Heart right ventricle (tissue), 16 donors: Measurements from ENCODE around the gene CRYBG1. TPM values are rescaled to one million over a fixed set of nuclear protein-coding genes. Genes with fewer than 3 reads are reported as not detected.

Source experiments
- ATAC-seq, 8 donors: fragments of 200-7000 bp; cut with Tn5 transposase; one replicate each; pipeline ENCODE4 v1.9.1; 2020; ENCODE audit warnings: mild to moderate bottlenecking in 8 of 8, moderate library complexity in 8 of 8, moderate number of reproducible peaks in 1 of 8
- DNase-seq, 2 donors: peaks; one replicate each; pipeline ENCODE4 v3.0.0-alpha.2; 2020
- H3K27ac ChIP-seq, 10 donors: fragments of 200-600 bp; sonication (generic) in 2 of 10; one replicate each; pipeline versions ENCODE4 v1.5.0 to v1.8.0; 2020 to 2022; ENCODE audit warnings: mild to moderate bottlenecking in 3 of 10
- H3K27me3 ChIP-seq, 7 donors: fragments of 200-600 bp; one replicate each; pipeline ENCODE4 v1.8.0; 2021 to 2022; ENCODE audit warnings: mild to moderate bottlenecking in 2 of 7
- H3K36me3 ChIP-seq, 9 donors: fragments of 200-600 bp; sonication (generic) in 1 of 9; one replicate each; pipeline versions ENCODE4 v1.5.0 to v1.8.0; 2020 to 2022; ENCODE audit warnings: mild to moderate bottlenecking in 2 of 9
- H3K4me1 ChIP-seq, 9 donors: fragments of 200-600 bp; sonication (generic) in 1 of 9; one replicate each; pipeline versions ENCODE4 v1.5.0 to v1.8.0; 2020 to 2022; ENCODE audit warnings: mild to moderate bottlenecking in 4 of 9
- H3K4me3 ChIP-seq, 10 donors: fragments of 200-600 bp; sonication (generic) in 2 of 10; one replicate each; pipeline versions ENCODE4 v1.5.0 to v1.8.0; 2020 to 2022; ENCODE audit warnings: mild to moderate bottlenecking in 7 of 10, moderate library complexity in 2 of 10
- H3K9me3 ChIP-seq, 11 donors: fragments of 200-600 bp in 10 of 11; sonication (generic) in 2 of 11; one replicate each; pipeline versions ENCODE4 v1.5.0 to v1.8.0; 2013 to 2022; ENCODE audit warnings: mild to moderate bottlenecking in 2 of 11, control low read depth in 1 of 11, moderate library complexity in 1 of 11
- WGBS, 2 donors: extraction: QIAGEN DNeasy Blood & Tissue Kit; methylation state at CpG; one replicate each; pipeline ENCODE4 v1.1.7; 2013; ENCODE audit warnings: inconsistent platforms in 1 of 2; 5-methylcytosine and 5-hydroxymethylcytosine counted together
- intact Hi-C, 10 donors: fragments of 100-400 bp; cut with DNase I; formaldehyde crosslinking; loops; one replicate each; pipeline versions ENCODE4 v1.11.1 to v1.14.2; 2022
- polyA plus RNA-seq, 2 donors: library from polyadenylated mRNA; stranded (reverse); fragments of 200-250 nt; gene quantifications; one replicate each; pipeline ENCODE4 v1.2.3, GENCODE V29; 2013
- total RNA-seq, 10 donors: library from RNA; stranded (reverse); fragmentation: NEBNext Ultra II Directional in 3 of 10; extraction: Animal tissue kit (Norgen Biotek cat#: 25700) in 3 of 10; gene quantifications; one replicate each; pipeline versions ENCODE4 v1.2.1 to v1.2.4, GENCODE V29; 2021 to 2023
- TF ChIP-seq, protein P1 (sequence below), 9 donors: fragments of 200-600 bp; sonication (generic) in 2 of 9; IDR thresholded peaks; one replicate each; pipeline versions ENCODE4 v1.5.0 to v1.8.0; 2021 to 2022; ENCODE audit warnings: antibody characterized with exemption in 9 of 9, mild to moderate bottlenecking in 5 of 9, moderate library complexity in 1 of 9
- donor health status: Arrhythmogenic right ventricular cardiomyopathy.
- donor health status: ischemic (EF 13 %, LVEDD 7.1; RV severe dilation, severe dysfunction).
- donor health status: healthy with polysubstance abuse.
- donor health status: DM: no; HTN: yes; CAD: no.
- donor health status: DM: no; HTN: no; CAD: no.
- donor health status: ischemic (EF 25% LVEDD 6.9; RV normal size, moderate dysfunction).
- donor health status: ischemic (EF 25% LVEDD 5.7; RV mildly dilated, moderate dysfunction).
- donor health status: healthy.
- donor health status: DM: yes; HTN: yes; CAD: no.
- donor health status: Ischemic cardiomyopathy.
- donor health status: ischemic (EF 35%, LVEDD 5.7; RV mildly dilated, moderate dysfunction).
- donor health status: nonischemic (EF 11% LVEDD 7.7; RV severe dilation, severe dysfunction).
- donor health status: DM: yes; HTN: yes; CAD: no.
- donor health status: PGD.
- donor health status: ischemic (EF 29% LVEDD 5.4; RV normal size, mild dysfunction).
- donor health status: nonischemic (EF 23%, LVEDD 6.1; RV moderate dilation, normal function).

The CRYBG1 gene
- total and polyA plus RNA-seq, 12 donors, result 0.64 to 9.4 (median 1.5) TPM

- TF ChIP-seq, protein P1, sequence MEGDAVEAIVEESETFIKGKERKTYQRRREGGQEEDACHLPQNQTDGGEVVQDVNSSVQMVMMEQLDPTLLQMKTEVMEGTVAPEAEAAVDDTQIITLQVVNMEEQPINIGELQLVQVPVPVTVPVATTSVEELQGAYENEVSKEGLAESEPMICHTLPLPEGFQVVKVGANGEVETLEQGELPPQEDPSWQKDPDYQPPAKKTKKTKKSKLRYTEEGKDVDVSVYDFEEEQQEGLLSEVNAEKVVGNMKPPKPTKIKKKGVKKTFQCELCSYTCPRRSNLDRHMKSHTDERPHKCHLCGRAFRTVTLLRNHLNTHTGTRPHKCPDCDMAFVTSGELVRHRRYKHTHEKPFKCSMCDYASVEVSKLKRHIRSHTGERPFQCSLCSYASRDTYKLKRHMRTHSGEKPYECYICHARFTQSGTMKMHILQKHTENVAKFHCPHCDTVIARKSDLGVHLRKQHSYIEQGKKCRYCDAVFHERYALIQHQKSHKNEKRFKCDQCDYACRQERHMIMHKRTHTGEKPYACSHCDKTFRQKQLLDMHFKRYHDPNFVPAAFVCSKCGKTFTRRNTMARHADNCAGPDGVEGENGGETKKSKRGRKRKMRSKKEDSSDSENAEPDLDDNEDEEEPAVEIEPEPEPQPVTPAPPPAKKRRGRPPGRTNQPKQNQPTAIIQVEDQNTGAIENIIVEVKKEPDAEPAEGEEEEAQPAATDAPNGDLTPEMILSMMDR (IDR thresholded peaks at IDR 0.05), result no peak
- H3K36me3 ChIP-seq, result peaks cover 0 to 47% (median 0%) of the 10 kb centered on the region in 9 donors
- H3K27me3 ChIP-seq, result no peaks in the 10 kb centered on the region
- intact Hi-C loops, result no loop called here
- no peak for ATAC-seq
- no peak overlapping the region for H3K4me3 ChIP-seq
- H3K9me3 ChIP-seq, result no peaks in the 10 kb centered on the region
- WGBS, 2 donors, result 86 to 91% methylated on average over 1 of the region's 1 CpG
- DNase-seq, result no peak
- H3K4me1 ChIP-seq, result peaks cover 0 to 22% (median 0%) of the 10 kb centered on the region in 9 donors
- no peak overlapping the region for H3K27ac ChIP-seq
These were observed 170.0 kb downstream of the CRYBG1 start for GRCh38 chr6:106530502-106530901.

DNA sequence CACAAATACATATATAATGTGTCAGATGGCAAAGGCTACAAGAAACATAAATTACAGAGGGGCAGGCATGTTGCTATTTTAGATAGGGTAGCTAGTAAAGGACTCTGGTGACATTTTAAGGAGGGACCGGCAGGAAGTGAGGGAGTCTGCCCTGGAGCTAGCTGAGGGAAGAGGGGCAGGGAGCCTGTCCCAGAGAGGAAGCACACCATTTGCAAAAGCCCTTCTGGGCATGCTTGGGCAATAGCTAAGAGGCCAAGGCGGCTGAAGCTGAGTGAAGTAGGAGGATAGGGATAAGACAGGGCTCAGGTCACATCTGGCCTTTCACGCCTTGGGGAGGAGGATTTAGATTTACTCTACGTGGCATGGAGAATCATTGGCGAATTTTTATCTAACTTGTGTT lies 172.5 kb downstream of the CRYBG1 start:
- Histone ChIP-seq H3K4me3 (no peak overlapping the region), H3K27me3 (no peaks in the 10 kb centered on the region), H3K27ac (no peak overlapping the region), H3K4me1 (peaks cover 0 to 30% (median 0%) of the 10 kb centered on the region in 9 donors), H3K36me3 (peaks cover 0 to 35% (median 0%) of the 10 kb centered on the region in 9 donors), H3K9me3 (no peaks in the 10 kb centered on the region)
- 83 to 85% methylated on average over 5 of the region's 5 CpGs for WGBS, 2 donors
- intact Hi-C loops, result no loop called here
- ATAC-seq (no peak), DNase-seq (no peak)
- TF ChIP-seq, protein P1 (IDR thresholded peaks at IDR 0.05), result no peak

- Histone ChIP-seq H3K27ac (no peak overlapping the region), H3K4me1 (peaks cover 0 to 34% (median 0%) of the 10 kb centered on the region in 9 donors), H3K36me3 (peaks cover 0 to 25% (median 0%) of the 10 kb centered on the region in 9 donors), H3K27me3 (no peaks in the 10 kb centered on the region), H3K4me3 (no peak overlapping the region), H3K9me3 (no peaks in the 10 kb centered on the region)
- ATAC-seq, result no peak
- TF ChIP-seq, protein P1 (IDR thresholded peaks at IDR 0.05), result no peak
- intact Hi-C loops, result no loop called here
- WGBS, 2 donors, result 78 to 80% methylated on average over 1 of the region's 1 CpG
- DNase-seq, result no peak
These were observed 173.5 kb downstream of the CRYBG1 start for GRCh38 chr6:106534004-106534403.

GRCh38 chr6:106534564-106534982 lies 174.1 kb downstream of the CRYBG1 start:
- ATAC-seq (no peak), DNase-seq (no peak)
- Histone ChIP-seq H3K4me3 (no peak overlapping the region), H3K27me3 (no peaks in the 10 kb centered on the region), H3K36me3 (peaks cover 0 to 19% (median 0%) of the 10 kb centered on the region in 9 donors), H3K27ac (no peak overlapping the region), H3K9me3 (no peaks in the 10 kb centered on the region), H3K4me1 (peaks cover 0 to 39% (median 0%) of the 10 kb centered on the region in 9 donors)
- TF ChIP-seq, protein P1 (IDR thresholded peaks at IDR 0.05), result no peak
- 78 to 79% methylated on average over 2 of the region's 2 CpGs for WGBS, 2 donors
- intact Hi-C loops, result no loop called here
